HFF-Myc (cell line): ENCODE measurements around the gene UBE2Q2.
A peak's percentile ranks its signal among the peaks of the same experiment; 100 is the strongest.

ENCODE experiments used
- DNase-seq: peaks from one replicate; pipeline ENCODE4 v3.0.0-alpha.2; 2011; ENCODE audit warnings: low read depth; ENCODE audit errors: extremely low read depth
- H3K4me3 ChIP-seq: replicated peaks from 2 replicates; pipeline ENCODE4 v1.5.1; 2011; ENCODE audit warnings: low read depth, mild to moderate bottlenecking, control low read depth, low read length
- CTCF ChIP-seq: IDR thresholded peaks from 2 replicates; pipeline ENCODE4 v1.5.1; 2012; ENCODE audit warnings: mild to moderate bottlenecking, low read depth, low read length, control low read depth; ENCODE audit errors: missing control alignments

Gene UBE2Q2

GRCh38 chr15:75918135-75918534, 74.9 kb downstream of the UBE2Q2 start:
- DNase-seq, result no peak
- H3K4me3 ChIP-seq, result no peak overlapping the region
- TF ChIP-seq CTCF, result no peak

- TF ChIP-seq CTCF, result no peak
- H3K4me3 ChIP-seq, result no peak overlapping the region
- DNase-seq, result no peak
Observed at GRCh38 chr15:75920079-75920478, 76.8 kb downstream of the UBE2Q2 start.

- H3K4me3 ChIP-seq, result no peak overlapping the region
- peak; percentile 54 for DNase-seq
- peak; percentile 37 for TF ChIP-seq CTCF
Observed at GRCh38 chr15:75921732-75922703, 78.8 kb downstream of the UBE2Q2 start.

GRCh38 chr15:75923756-75924155, 80.5 kb downstream of the UBE2Q2 start:
- H3K4me3 ChIP-seq, result no peak overlapping the region
- no peak for DNase-seq
- TF ChIP-seq CTCF, result no peak

GRCh38 chr15:75924576-75924975, 81.3 kb downstream of the UBE2Q2 start:
- no peak for TF ChIP-seq CTCF
- no peak for DNase-seq
- no peak overlapping the region for H3K4me3 ChIP-seq

GRCh38 chr15:75925440-75925839, 82.2 kb downstream of the UBE2Q2 start:
- DNase-seq, result no peak
- no peak for TF ChIP-seq CTCF

More at GRCh38 chr15:75925440-75925839, 82.2 kb downstream of the UBE2Q2 start:
- no peak overlapping the region for H3K4me3 ChIP-seq
